GM19372 (cell line): Measurements from ENCODE around the gene BRAF.
"Not testable (repeated sequence)": the region's sequence is repeated elsewhere in the genome, so short reads cannot be mapped to it uniquely, and the experiment has no call there.

ENCODE experiments used
- ATAC-seq: cut with Tn5 transposase; IDR thresholded peaks from one replicate; pipeline ENCODE4 v1.9.1; 2021; ENCODE audit warnings: mild to moderate bottlenecking, low read depth, moderate library complexity; ENCODE audit not compliant: unreplicated experiment

The BRAF gene

DNA sequence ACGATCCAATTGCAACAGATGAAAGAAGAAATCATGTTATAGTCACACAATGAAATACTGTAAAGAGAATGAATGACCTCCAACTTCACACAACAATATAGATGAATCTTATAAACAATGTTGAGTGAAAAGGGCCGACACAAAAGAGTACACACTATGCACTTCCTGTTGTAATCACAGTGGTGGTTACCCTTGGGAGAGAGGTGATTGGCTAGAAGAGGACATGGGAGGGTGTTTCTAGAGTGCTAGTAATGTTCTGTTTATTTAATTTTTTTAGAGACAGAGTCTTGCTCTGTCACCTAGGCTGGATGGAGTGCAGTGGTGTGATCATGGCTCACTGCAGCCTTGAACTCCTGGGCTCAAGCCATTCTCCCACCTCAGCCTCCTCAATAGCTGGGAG, 145.8 kb downstream of the BRAF start:
- ATAC-seq = no peak

DNA sequence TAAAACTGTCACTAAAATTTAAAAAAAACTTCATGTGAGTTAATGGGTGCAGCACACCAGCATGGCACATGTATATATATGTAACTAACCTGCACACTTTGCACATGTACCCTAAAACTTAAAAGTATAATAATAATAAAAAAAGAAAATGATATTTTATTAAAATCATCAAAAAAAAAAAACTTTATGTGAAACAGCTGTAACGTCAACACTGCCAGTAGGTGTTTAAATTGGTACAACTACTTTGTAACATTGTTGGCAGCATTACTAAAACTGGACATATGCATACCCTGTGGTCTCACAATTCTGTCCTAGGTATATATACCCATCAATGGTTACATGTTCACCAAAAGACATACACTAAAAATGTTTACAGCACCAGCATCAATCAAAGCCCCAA, 146.2 kb downstream of the BRAF start:
- ATAC-seq = no peak

- ATAC-seq = no peak
Measured at GRCh38 chr7:140774371-140774770, 150.4 kb downstream of the BRAF start.

- no peak for ATAC-seq
Measured at GRCh38 chr7:140773104-140773503, 151.6 kb downstream of the BRAF start.

GRCh38 chr7:140771826-140772225, 152.9 kb downstream of the BRAF start:
- no peak for ATAC-seq

- no peak for ATAC-seq
Measured at GRCh38 chr7:140769852-140770251, 154.9 kb downstream of the BRAF start.

DNA sequence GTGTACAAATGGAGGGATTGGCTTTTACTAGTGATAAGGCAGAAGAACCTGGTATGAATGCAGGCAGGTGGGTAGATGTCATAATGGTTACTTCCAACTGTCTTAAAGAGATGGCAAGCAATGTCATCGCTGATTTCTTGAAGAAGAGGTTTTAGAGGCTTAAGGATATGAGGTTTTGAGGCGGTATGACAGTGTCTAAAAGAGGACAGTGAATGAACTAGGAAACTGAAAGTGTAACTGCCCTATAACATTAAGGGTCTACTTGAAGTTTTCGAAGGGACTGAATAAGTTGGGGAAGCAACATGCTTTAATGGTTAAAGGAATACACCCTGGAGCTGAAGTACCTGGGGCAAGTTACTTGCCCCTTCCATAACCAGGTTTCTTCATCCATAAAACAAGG, 157.3 kb downstream of the BRAF start:
- ATAC-seq = no peak

GRCh38 chr7:140765441-140765840, 159.3 kb downstream of the BRAF start:
- not testable (repeated sequence) for ATAC-seq

GRCh38 chr7:140763166-140763565, 161.6 kb downstream of the BRAF start:
- ATAC-seq = not testable (repeated sequence)

DNA sequence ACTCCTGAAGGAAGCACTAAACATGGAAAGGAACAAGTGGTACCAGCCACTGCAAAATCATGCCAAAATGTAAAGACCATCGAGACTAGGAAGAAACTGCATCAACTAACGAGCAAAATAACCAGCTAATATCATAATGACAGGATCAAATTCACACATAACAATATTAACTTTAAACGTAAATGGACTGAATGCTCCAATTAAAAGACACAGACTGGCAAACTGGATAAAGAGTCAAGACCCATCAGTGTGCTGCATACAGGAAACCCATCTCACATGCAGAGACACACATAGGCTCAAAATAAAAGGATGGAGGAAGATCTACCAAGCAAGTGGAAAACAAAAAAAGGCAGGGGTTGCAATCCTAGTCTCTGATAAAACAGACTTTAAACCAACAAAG, 163.4 kb downstream of the BRAF start:
- ATAC-seq = not testable (repeated sequence)

DNA sequence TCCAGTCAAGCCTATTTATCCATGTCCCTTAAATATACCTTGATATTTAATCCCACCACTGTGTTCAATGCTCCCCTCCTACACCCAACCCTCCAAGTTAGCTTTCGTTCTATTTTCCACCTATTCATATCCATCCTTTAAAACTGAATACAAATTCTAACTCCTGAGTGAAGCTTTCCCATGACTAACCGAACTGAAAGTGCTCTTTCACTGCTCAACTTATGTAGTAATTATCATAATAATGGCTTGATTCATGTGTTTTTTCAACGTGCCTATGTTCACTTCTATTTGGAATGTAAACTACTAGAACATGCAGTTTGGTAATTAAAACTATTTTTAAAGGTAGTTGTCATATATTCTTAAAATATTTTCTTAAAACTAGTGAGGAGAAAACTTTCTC, 170.2 kb downstream of the BRAF start:
- ATAC-seq = no peak

DNA sequence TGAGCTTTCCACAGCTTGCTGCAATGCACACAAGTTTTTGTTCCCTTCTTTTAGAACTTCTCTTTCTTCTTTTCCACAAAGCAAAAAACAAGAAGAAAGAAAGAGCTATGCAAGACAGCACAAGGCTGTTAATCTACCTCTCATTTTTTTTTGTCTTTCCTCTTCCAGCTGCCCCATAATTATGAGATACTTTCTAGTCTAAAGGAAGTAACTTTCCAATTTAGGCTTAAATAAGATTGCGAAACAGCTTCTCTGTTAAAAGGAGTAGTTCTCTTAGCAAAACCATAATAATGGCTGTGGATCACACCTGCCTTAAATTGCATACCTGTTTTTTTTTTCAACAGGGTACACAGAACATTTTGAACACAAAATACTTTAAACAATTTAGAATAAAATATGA, 172.2 kb downstream of the BRAF start:
- ATAC-seq = no peak

- ATAC-seq = no peak
Measured at GRCh38 chr7:140746751-140747150, 178.0 kb downstream of the BRAF start.

DNA sequence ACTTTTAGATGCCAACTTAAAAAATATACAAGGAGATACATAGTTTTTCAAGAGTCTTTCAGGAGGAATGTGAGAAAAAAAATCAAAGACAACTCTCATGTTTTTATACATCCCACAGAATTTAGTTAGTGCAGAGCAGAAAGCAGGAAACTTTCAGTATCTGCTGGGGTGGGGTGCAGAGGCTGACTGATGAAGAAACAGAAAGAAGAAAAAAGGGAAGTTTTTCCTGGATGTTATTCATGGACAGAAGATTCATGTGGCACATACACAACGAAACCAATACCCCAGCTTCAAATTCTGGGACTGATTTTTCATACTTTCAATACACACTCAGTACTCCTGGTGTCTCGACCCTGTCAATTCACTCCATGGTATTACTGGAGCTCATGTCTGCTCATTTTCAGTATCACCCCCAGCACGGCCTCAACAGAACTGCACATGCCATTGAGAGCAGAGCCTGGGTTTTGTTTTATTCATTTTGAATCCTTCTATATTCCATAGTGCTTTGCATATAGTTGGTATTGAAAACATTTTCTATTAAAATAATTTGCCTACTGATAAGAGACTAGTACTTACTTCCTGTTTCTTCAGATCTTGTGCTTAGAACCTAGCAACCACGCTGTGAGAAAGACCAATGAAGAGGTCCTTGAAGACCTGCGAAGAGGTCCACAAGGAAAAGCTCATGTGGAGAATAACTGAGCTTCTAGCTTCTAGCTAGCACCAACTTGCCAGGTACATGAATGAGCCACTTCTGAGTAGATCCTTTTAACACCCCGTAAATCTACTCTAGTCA, 179.3 kb downstream of the BRAF start:
- no peak for ATAC-seq

GRCh38 chr7:140744005-140744404, 180.7 kb downstream of the BRAF start:
- no peak for ATAC-seq

- not testable (repeated sequence) for ATAC-seq
Measured at GRCh38 chr7:140743255-140743654, 181.5 kb downstream of the BRAF start.

GRCh38 chr7:140738280-140738679, 186.4 kb downstream of the BRAF start:
- no peak for ATAC-seq

DNA sequence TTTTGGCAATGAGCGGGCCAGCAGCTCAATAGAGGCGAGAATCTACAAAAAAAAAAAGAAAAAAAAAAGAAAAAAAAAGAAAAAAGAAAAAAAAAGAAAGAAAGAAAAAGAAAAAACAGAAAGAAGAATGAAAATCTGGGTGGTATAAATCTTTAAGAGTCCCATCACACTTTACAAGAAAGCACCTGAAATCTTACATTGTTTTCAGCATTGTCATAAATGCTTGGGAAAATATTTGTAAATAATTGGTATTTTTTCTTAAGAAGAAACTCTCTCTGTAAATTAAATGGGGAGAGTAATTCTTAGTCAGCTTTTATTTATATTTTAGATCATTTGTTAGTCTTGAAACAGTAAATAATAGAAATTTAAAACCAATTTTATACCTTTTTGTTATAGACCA, 190.0 kb downstream of the BRAF start:
- no peak for ATAC-seq

DNA sequence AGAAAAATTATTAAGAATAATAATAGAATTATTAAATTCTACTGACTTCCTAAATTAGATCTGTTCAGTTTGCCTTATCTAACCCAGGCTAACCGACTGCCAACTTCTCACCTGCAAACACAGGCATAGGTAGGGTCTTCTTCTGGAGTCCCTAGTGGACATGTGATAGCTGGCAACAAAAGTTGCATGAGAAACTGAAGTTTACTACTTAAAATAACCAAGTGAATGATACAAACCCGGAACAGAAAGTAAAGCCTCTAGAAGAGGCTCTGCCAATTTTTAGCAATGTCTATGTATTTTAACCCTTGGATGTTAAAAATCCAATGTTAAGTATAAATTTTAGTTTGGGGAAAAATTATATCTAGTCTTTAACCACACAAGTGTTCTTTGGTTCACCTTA, 190.6 kb downstream of the BRAF start:
- ATAC-seq = no peak

DNA sequence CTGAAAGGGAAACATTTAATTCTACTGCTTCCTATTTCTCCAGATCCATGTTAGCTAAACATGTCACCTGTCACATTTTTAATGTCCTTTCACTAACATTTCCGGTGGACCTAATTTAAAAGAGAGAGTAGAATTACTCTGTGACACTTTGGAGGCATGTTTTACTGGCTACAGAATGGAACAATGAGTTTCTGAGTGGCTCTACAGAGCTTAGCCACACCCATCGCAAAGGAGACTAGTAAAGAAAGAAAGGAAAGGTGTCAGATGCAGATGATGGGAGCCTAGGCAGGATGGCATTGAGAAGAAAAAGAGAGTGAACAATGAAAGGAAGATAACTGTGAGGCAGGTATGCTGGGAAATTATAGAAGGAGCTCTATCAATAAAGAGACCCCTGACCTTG, 192.3 kb downstream of the BRAF start:
- no peak for ATAC-seq

DNA sequence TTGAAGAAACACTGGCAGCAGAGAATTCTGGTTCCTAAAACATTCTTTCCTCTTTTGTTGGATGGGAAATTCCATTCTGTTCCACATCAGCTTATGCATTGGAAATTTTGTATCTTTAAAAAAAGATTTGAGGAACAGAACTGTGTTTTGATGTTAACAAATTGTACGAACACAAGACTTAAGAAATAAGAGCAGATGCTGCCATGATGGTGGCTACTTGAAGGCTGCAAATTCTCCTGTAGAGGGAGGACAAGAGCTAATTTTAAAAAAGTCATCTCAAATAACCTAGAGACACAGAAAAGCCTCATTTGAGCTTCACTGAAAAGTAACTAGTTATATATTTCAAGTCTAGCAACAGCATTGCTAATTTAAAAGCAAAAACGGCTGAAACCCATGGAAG, 198.4 kb downstream of the BRAF start:
- ATAC-seq = no peak

GRCh38 chr7:140724706-140725105, 200.0 kb downstream of the BRAF start:
- no peak for ATAC-seq

GRCh38 chr7:140723574-140723973, 201.2 kb downstream of the BRAF start:
- ATAC-seq = no peak
